ENCODE measurements around the gene ORC6. TPM values are rescaled to one million over a fixed set of nuclear protein-coding genes. Genes with fewer than 3 reads are reported as not detected.

ORC6 gene, protein sequence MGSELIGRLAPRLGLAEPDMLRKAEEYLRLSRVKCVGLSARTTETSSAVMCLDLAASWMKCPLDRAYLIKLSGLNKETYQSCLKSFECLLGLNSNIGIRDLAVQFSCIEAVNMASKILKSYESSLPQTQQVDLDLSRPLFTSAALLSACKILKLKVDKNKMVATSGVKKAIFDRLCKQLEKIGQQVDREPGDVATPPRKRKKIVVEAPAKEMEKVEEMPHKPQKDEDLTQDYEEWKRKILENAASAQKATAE
- 29.7 to 31.0 TPM (median 30.1 TPM) in 3 replicates for total RNA-seq

DNA sequence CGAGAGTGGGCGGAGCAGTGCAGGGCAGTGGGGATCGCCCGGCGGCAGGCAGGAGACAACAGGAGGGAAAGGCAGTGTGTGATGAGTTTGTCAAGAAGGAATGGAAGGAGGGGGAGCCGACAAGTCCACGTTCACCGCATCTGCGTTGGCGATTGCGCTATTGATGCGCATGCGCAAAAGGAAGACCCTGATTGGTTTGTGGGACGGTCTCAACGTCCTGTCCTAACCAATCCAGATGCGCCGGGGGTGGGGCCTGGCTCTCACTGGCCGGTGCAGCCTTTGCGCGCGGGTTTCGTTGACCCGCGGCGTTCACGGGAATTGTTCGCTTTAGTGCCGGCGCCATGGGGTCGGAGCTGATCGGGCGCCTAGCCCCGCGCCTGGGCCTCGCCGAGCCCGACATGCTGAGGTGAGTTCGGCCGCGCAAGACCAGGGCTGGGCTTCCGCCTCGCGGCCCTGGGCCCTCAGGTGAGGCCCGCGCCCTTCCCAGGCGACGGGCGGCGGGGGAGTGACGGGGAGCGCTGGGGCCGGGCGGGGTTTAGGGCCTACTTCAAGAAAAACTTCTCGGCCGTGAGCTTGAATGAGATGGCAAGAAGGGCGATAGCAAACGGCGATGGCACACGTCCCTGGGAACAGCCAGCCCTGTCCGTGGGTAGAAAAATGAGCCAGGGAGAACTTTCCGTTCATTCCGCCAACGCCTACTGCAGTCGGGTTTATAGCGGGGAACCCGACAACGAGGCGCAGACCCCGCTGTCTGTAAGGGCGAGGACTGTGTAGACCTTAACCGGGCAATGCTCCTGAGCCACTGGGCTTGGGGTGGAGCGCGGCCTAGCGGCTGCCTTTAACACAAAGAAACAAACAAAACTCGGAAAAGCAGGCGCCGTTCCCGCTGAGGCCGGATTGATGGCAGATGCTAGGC is at the start of gene ORC6:
TSS of gene ORC6 (plus strand) at position 295 of the 916 bp plus-strand sequence. CDS start at position 342, 47 bp downstream.
- DNase-seq (ENCODE audit: low spot score in 2 of 2, unreplicated experiment in 2 of 2), result peak; percentile 98 to 99
- no peak within 1 kb of the TSS for H3K4me3 Mint-ChIP-seq
- H3K36me3 Mint-ChIP-seq, result peaks cover 4% of the 10 kb centered on the region
- no peaks in the 10 kb centered on the region for H3K27me3 Mint-ChIP-seq (ENCODE audit: low read depth)
- no peaks in the 10 kb centered on the region for H3K9me3 Mint-ChIP-seq
- no peak within 1 kb of the TSS for H3K27ac Mint-ChIP-seq
- TF ChIP-seq CTCF (IDR thresholded peaks at IDR 0.05; ENCODE audit: unreplicated experiment), result peak; percentile 15
- H3K4me1 Mint-ChIP-seq, result peaks cover 24% of the 10 kb centered on the region

GRCh38 chr16:46648656-46649055 is 40.8 kb upstream of the ORC6 start:
- Mint-ChIP-seq H3K4me3 (no peak overlapping the region), H3K9me3 (peaks cover 26% of the 10 kb centered on the region), H3K27ac (no peak overlapping the region), H3K36me3 (no peaks in the 10 kb centered on the region), H3K27me3 (ENCODE audit: low read depth) (no peaks in the 10 kb centered on the region), H3K4me1 (no peaks in the 10 kb centered on the region)
- no peak for TF ChIP-seq CTCF (IDR thresholded peaks at IDR 0.05; ENCODE audit: unreplicated experiment)
- DNase-seq (ENCODE audit: low spot score in 2 of 2, unreplicated experiment in 2 of 2), result no peak

- no peak for DNase-seq (ENCODE audit: low spot score in 2 of 2, unreplicated experiment in 2 of 2)
- H3K9me3 Mint-ChIP-seq, result peaks cover 15% of the 10 kb centered on the region
- no peak for TF ChIP-seq CTCF (IDR thresholded peaks at IDR 0.05; ENCODE audit: unreplicated experiment)
Observed at GRCh38 chr16:46649588-46650253, 39.7 kb upstream of the ORC6 start.

GRCh38 chr16:46650254-46650623 is 39.2 kb upstream of the ORC6 start:
- H3K4me3 Mint-ChIP-seq, result no peak overlapping the region
- TF ChIP-seq CTCF (IDR thresholded peaks at IDR 0.05; ENCODE audit: unreplicated experiment), result no peak
- no peak overlapping the region for H3K27ac Mint-ChIP-seq
- H3K9me3 Mint-ChIP-seq, result peaks cover 10% of the 10 kb centered on the region
- no peaks in the 10 kb centered on the region for H3K36me3 Mint-ChIP-seq
- DNase-seq (ENCODE audit: low spot score in 2 of 2, unreplicated experiment in 2 of 2), result no peak
- H3K27me3 Mint-ChIP-seq (ENCODE audit: low read depth), result no peaks in the 10 kb centered on the region
- H3K4me1 Mint-ChIP-seq, result no peaks in the 10 kb centered on the region

More at GRCh38 chr16:46649588-46650253, 39.7 kb upstream of the ORC6 start:
- Mint-ChIP-seq H3K4me3 (no peak overlapping the region), H3K36me3 (no peaks in the 10 kb centered on the region), H3K27me3 (ENCODE audit: low read depth) (no peaks in the 10 kb centered on the region), H3K27ac (no peak overlapping the region), H3K4me1 (no peaks in the 10 kb centered on the region)

DNA sequence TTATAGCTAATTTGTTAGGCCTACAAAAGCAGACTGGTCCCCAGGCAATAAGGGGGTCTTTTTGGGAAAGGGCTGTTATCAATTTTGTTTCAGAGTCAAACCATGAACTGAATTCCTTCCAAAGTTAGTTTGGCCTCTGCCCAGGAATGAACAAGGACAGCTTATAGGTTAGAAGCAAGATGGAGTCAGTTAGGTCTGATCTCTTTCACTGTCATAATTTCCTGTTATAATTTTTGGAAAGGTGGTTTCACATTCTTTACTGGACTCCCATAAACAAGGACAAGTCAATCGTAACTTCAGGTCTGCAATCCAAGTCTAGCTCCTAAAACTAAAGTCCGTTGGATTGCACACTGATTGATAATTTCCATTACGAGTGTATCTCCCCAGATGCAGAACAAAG is 38.2 kb upstream of the ORC6 start:
- no peak for TF ChIP-seq CTCF (IDR thresholded peaks at IDR 0.05; ENCODE audit: unreplicated experiment)
- H3K27ac Mint-ChIP-seq, result no peak overlapping the region
- no peaks in the 10 kb centered on the region for H3K27me3 Mint-ChIP-seq (ENCODE audit: low read depth)
- no peak for DNase-seq (ENCODE audit: low spot score in 2 of 2, unreplicated experiment in 2 of 2)
- H3K4me3 Mint-ChIP-seq, result no peak overlapping the region
- peaks cover 1% of the 10 kb centered on the region for H3K36me3 Mint-ChIP-seq
- no peaks in the 10 kb centered on the region for H3K4me1 Mint-ChIP-seq
- H3K9me3 Mint-ChIP-seq, result peaks cover 3% of the 10 kb centered on the region

Measured in mesothelial cell of epicardium (in vitro differentiated cells).